PC-9 (cell line): ENCODE measurements around the gene MRM3.

Source experiments
- CTCF ChIP-seq: fragments of 200-600 bp; sonication (generic); conservative IDR thresholded peaks from 2 replicates; pipeline ENCODE4 v1.6.1; 2017; ENCODE audit warnings: mixed run types, antibody characterized with exemption, mild to moderate bottlenecking, moderate library complexity
- EZH2 ChIP-seq: fragments of 200-600 bp; sonication (generic); IDR thresholded peaks from 2 replicates; pipeline ENCODE4 v1.8.0; 2017; ENCODE audit warnings: antibody characterized with exemption, low read depth

- no peak for TF ChIP-seq CTCF
- no peak for TF ChIP-seq EZH2
Measured at GRCh38 chr17:773016-773415, 9.1 kb upstream of the MRM3 start.
